GM12878 (cell line): ENCODE data around the gene BDKRB2. TPM values are rescaled to one million over a fixed set of nuclear protein-coding genes. Genes with fewer than 3 reads are reported as not detected.

Experiments used
- ATF3 ChIP-seq: IDR thresholded peaks from 2 replicates; pipeline ENCODE4 v1.6.1; 2011; ENCODE audit warnings: low read depth, mild to moderate bottlenecking, low read length, moderate library complexity, borderline replicate concordance; ENCODE audit errors: extremely low read depth
- BCL3 ChIP-seq: IDR thresholded peaks from 2 replicates; pipeline ENCODE4 v1.6.1; 2011; ENCODE audit warnings: borderline replicate concordance, low read depth, mild to moderate bottlenecking, moderate library complexity, low read length; ENCODE audit not compliant: insufficient read depth, poor library complexity, severe bottlenecking
- CHD2 ChIP-seq: IDR thresholded peaks from 2 replicates; pipeline ENCODE4 v1.6.1; 2011; ENCODE audit warnings: low read depth, low read length, improper control_type of control experiment, borderline replicate concordance
- CHD4 ChIP-seq: fragments of 200-600 bp; sonication (generic); IDR thresholded peaks from 2 replicates; pipeline ENCODE4 v1.6.1; 2016; ENCODE audit warnings: mild to moderate bottlenecking
- IKZF1 ChIP-seq: fragments of 450-650 bp; conservative IDR thresholded peaks from 2 replicates; pipeline ENCODE4 v1.6.1; 2017; ENCODE audit warnings: antibody characterized with exemption, mild to moderate bottlenecking
- IRF4 ChIP-seq: IDR thresholded peaks from 2 replicates; pipeline ENCODE4 v1.6.1; 2011; ENCODE audit warnings: low read depth, low read length
- MTA2 ChIP-seq: fragments of 450-650 bp; IDR thresholded peaks from 2 replicates; pipeline ENCODE4 v1.6.1; 2016; ENCODE audit warnings: low read depth, mild to moderate bottlenecking, moderate library complexity
- MYB ChIP-seq: fragments of 150-350 bp; IDR thresholded peaks from 2 replicates; pipeline ENCODE4 v1.6.1; 2014; ENCODE audit warnings: mild to moderate bottlenecking, low read depth, low read length, borderline replicate concordance
- NFXL1 ChIP-seq: fragments of 450-650 bp; IDR thresholded peaks from 2 replicates; pipeline ENCODE4 v1.6.1; 2017; ENCODE audit warnings: antibody characterized with exemption, mild to moderate bottlenecking, borderline replicate concordance
- NKRF ChIP-seq: fragments of 450-650 bp; conservative IDR thresholded peaks from 2 replicates; pipeline ENCODE4 v1.6.1; 2017; ENCODE audit warnings: mild to moderate bottlenecking, moderate library complexity
- SKIL ChIP-seq: fragments of 450-650 bp; IDR thresholded peaks from 2 replicates; pipeline ENCODE4 v1.6.1; 2017; ENCODE audit warnings: mild to moderate bottlenecking, low read depth, inconsistent platforms; ENCODE audit not compliant: poor library complexity, severe bottlenecking
- SMARCA5 ChIP-seq: fragments of 450-650 bp; IDR thresholded peaks from 2 replicates; pipeline ENCODE4 v1.6.1; 2017; ENCODE audit warnings: mild to moderate bottlenecking
- ZBED1 ChIP-seq: IDR thresholded peaks from 2 replicates; pipeline ENCODE4 v1.6.1; 2016; ENCODE audit warnings: borderline replicate concordance
- polyA plus RNA-seq, 11 experiments: library from polyadenylated mRNA; depleted of rRNA in 4 of 11; unstranded in 6 of 11; stranded (reverse) in 5 of 11; fragments of >200 nt; fragmentation: Nextera tagmentation in 4 of 11; fragmentation: Illumina TruSeq in 1 of 11; extraction: Ambion mirVana in 4 of 11; extraction: Trizol in 1 of 11; gene quantifications; 1 replicate in 1 of 11; 2 replicates in 10 of 11; pipeline versions ENCODE4 v1.2.1 to v1.2.3, GENCODE V29; 2011 to 2016; ENCODE audit warnings: inconsistent platforms in 2 of 11, missing spikeins in 2 of 11, low read depth in 1 of 11
- total RNA-seq, 4 experiments: library from RNA; depleted of rRNA in 3 of 4; stranded (reverse); fragments of >200 nt in 3 of 4; fragmentation: Illumina TruSeq in 1 of 4; extraction: Trizol in 1 of 4; gene quantifications; 2 replicates each; pipeline versions ENCODE4 v1.2.1 to v1.2.3, GENCODE V29; 2013 to 2021
- TF ChIP-seq, protein P1 (sequence below): IDR thresholded peaks from 2 replicates; pipeline ENCODE4 v1.6.1; 2012; ENCODE audit warnings: improper control_type of control experiment, low read depth, low read length; ENCODE audit not compliant: insufficient replicate concordance
- TF ChIP-seq, protein P2 (sequence below): fragments of 450-650 bp; IDR thresholded peaks from 2 replicates; pipeline ENCODE4 v1.6.1; 2017; ENCODE audit warnings: low read depth, mild to moderate bottlenecking, moderate library complexity

The BDKRB2 gene
- total and polyA plus RNA-seq, 10 of the 15 experiments (the other 5 are each of a cell fraction or from before 2014, with no cell fraction given): 0.08 TPM; not detected in 9

GRCh38 chr14:96194657-96195431, 9.8 kb upstream of the BDKRB2 start (continued):
- TF ChIP-seq NKRF: 0 out of 2 replicates have a peak, but pooled peaks have one; percentile 13
- TF ChIP-seq SMARCA5: peak; percentile 23; the same call in 1 of the 2 replicates
- TF ChIP-seq NFXL1: no peak
- peak; percentile 90 for TF ChIP-seq IKZF1
- TF ChIP-seq ATF3: no peak
- TF ChIP-seq BCL3: no peak
- TF ChIP-seq ZBED1: no peak
- TF ChIP-seq SKIL: peak; percentile 33
- TF ChIP-seq, protein P1, sequence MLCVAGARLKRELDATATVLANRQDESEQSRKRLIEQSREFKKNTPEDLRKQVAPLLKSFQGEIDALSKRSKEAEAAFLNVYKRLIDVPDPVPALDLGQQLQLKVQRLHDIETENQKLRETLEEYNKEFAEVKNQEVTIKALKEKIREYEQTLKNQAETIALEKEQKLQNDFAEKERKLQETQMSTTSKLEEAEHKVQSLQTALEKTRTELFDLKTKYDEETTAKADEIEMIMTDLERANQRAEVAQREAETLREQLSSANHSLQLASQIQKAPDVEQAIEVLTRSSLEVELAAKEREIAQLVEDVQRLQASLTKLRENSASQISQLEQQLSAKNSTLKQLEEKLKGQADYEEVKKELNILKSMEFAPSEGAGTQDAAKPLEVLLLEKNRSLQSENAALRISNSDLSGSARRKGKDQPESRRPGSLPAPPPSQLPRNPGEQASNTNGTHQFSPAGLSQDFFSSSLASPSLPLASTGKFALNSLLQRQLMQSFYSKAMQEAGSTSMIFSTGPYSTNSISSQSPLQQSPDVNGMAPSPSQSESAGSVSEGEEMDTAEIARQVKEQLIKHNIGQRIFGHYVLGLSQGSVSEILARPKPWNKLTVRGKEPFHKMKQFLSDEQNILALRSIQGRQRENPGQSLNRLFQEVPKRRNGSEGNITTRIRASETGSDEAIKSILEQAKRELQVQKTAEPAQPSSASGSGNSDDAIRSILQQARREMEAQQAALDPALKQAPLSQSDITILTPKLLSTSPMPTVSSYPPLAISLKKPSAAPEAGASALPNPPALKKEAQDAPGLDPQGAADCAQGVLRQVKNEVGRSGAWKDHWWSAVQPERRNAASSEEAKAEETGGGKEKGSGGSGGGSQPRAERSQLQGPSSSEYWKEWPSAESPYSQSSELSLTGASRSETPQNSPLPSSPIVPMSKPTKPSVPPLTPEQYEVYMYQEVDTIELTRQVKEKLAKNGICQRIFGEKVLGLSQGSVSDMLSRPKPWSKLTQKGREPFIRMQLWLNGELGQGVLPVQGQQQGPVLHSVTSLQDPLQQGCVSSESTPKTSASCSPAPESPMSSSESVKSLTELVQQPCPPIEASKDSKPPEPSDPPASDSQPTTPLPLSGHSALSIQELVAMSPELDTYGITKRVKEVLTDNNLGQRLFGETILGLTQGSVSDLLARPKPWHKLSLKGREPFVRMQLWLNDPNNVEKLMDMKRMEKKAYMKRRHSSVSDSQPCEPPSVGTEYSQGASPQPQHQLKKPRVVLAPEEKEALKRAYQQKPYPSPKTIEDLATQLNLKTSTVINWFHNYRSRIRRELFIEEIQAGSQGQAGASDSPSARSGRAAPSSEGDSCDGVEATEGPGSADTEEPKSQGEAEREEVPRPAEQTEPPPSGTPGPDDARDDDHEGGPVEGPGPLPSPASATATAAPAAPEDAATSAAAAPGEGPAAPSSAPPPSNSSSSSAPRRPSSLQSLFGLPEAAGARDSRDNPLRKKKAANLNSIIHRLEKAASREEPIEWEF: no peak
- TF ChIP-seq MYB: 0 out of 2 replicates have a peak, but pooled peaks have one; percentile 34
- peak; percentile 95 for TF ChIP-seq MTA2
- TF ChIP-seq IRF4: peak; percentile 52; the same call in 1 of the 2 replicates
- peak; percentile 76; the same call in 1 of the 2 replicates for TF ChIP-seq CHD2
- TF ChIP-seq CHD4: no peak
- TF ChIP-seq, protein P2, sequence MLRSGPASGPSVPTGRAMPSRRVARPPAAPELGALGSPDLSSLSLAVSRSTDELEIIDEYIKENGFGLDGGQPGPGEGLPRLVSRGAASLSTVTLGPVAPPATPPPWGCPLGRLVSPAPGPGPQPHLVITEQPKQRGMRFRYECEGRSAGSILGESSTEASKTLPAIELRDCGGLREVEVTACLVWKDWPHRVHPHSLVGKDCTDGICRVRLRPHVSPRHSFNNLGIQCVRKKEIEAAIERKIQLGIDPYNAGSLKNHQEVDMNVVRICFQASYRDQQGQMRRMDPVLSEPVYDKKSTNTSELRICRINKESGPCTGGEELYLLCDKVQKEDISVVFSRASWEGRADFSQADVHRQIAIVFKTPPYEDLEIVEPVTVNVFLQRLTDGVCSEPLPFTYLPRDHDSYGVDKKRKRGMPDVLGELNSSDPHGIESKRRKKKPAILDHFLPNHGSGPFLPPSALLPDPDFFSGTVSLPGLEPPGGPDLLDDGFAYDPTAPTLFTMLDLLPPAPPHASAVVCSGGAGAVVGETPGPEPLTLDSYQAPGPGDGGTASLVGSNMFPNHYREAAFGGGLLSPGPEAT: peak; percentile 26; the same call in 1 of the 2 replicates
